ENCODE results near the gene SMARCC2.
A peak's percentile ranks its signal among the peaks of the same experiment; 100 is the strongest.
"Not testable (repeated sequence)": the region's sequence is repeated elsewhere in the genome, so short reads cannot be mapped to it uniquely, and the experiment has no call there.

The SMARCC2 gene

GRCh38 chr12:56121204-56121870 lies 67.9 kb downstream of the SMARCC2 start:
- no peak for DNase-seq (ENCODE audit: low read depth)

- DNase-seq (ENCODE audit: low read depth) = no peak
Observed at GRCh38 chr12:56120158-56120846, 69.0 kb downstream of the SMARCC2 start.

- peak; percentile 82 for DNase-seq (ENCODE audit: low read depth)
Observed at GRCh38 chr12:56119361-56119796, 69.9 kb downstream of the SMARCC2 start.

- no peak for DNase-seq (ENCODE audit: low read depth)
Observed at GRCh38 chr12:56118688-56119357, 70.5 kb downstream of the SMARCC2 start.

GRCh38 chr12:56117778-56118687 lies 71.2 kb downstream of the SMARCC2 start, which contains the start of gene ZC3H10:
Gene ZC3H10, plus strand, starts transcription at chr12:56118266. Its CDS starts 2,297 bp downstream, at chr12:56120563.
- peak; percentile 97 for DNase-seq (ENCODE audit: low read depth)

GRCh38 chr12:56117082-56117706 lies 72.1 kb downstream of the SMARCC2 start:
- DNase-seq (ENCODE audit: low read depth) = not testable (repeated sequence)

GRCh38 chr12:56116267-56117081 lies 72.8 kb downstream of the SMARCC2 start, which contains the start of gene RPL41:
Gene RPL41, plus strand, starts transcription at chr12:56116633.
- no peak for DNase-seq (ENCODE audit: low read depth)

- no peak for DNase-seq (ENCODE audit: low read depth)
Observed at GRCh38 chr12:56115329-56115728, 74.0 kb downstream of the SMARCC2 start.

- DNase-seq (ENCODE audit: low read depth) = no peak
Observed at GRCh38 chr12:56114084-56114483, 75.2 kb downstream of the SMARCC2 start.

Data from non-pigmented ciliary epithelial cell (primary cell).